Esophagus squamous epithelium (tissue), 4 donors: ENCODE data around the gene MAP3K9.

Experiments used
- CTCF ChIP-seq, 6 experiments: fragments of 450-650 bp in 4 of 6; fragments of 200-600 bp in 2 of 6; sonication (generic) in 2 of 6; IDR thresholded peaks; one replicate each; pipeline ENCODE4 v1.5.1; 2016 to 2019; ENCODE audit warnings: antibody characterized with exemption in 6 of 6, mild to moderate bottlenecking in 4 of 6, moderate library complexity in 4 of 6
- POLR2A ChIP-seq, 4 donors: fragments of 450-650 bp; IDR thresholded peaks; one replicate each; pipeline ENCODE4 v1.6.1; 2017; ENCODE audit warnings: antibody characterized with exemption in 4 of 4, mild to moderate bottlenecking in 4 of 4, moderate library complexity in 3 of 4

- TF ChIP-seq CTCF (IDR thresholded peaks at IDR 0.05) (no peak), POLR2A (IDR thresholded peaks at IDR 0.05) (no peak)
These were observed 693 bp downstream of the MAP3K9 start for GRCh38 chr14:70808416-70809224.
